Measurements from ENCODE around the gene SST.

The SST gene

GRCh38 chr3:187713504-187713903, 43.3 kb upstream of the SST start:
- Mint-ChIP-seq H3K27me3 (ENCODE audit: low read depth, poor library complexity) (no peaks in the 10 kb centered on the region), H3K4me1 (no peaks in the 10 kb centered on the region), H3K36me3 (ENCODE audit: low read depth) (no peaks in the 10 kb centered on the region), H3K27ac (no peak overlapping the region), H3K9me3 (no peaks in the 10 kb centered on the region), H3K4me3 (no peak overlapping the region)
- DNase-seq: no peak
- TF ChIP-seq, protein P1, sequence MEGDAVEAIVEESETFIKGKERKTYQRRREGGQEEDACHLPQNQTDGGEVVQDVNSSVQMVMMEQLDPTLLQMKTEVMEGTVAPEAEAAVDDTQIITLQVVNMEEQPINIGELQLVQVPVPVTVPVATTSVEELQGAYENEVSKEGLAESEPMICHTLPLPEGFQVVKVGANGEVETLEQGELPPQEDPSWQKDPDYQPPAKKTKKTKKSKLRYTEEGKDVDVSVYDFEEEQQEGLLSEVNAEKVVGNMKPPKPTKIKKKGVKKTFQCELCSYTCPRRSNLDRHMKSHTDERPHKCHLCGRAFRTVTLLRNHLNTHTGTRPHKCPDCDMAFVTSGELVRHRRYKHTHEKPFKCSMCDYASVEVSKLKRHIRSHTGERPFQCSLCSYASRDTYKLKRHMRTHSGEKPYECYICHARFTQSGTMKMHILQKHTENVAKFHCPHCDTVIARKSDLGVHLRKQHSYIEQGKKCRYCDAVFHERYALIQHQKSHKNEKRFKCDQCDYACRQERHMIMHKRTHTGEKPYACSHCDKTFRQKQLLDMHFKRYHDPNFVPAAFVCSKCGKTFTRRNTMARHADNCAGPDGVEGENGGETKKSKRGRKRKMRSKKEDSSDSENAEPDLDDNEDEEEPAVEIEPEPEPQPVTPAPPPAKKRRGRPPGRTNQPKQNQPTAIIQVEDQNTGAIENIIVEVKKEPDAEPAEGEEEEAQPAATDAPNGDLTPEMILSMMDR (IDR thresholded peaks at IDR 0.05): no peak

DNA sequence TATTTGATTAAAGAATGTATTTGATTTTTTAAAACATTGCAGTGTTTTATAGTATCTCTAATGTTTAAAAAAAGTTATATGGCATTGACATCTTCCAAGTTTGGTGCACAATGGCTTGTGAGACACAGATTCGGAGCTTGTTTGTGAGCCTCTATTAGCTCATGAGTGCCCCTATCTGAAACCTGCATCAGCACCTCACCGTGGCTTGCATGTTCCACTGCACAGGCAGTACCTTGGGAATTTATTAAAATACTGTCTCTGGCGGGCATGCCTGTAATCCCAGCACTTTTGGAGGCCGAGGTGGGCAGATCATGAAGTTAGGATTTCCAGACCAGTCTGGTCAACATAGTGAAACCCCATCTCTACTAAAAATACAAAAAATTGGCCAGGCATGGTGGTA, 39.0 kb upstream of the SST start:
- Mint-ChIP-seq H3K36me3 (ENCODE audit: low read depth) (no peaks in the 10 kb centered on the region), H3K4me3 (no peak overlapping the region), H3K9me3 (no peaks in the 10 kb centered on the region), H3K4me1 (no peaks in the 10 kb centered on the region), H3K27me3 (ENCODE audit: low read depth, poor library complexity) (no peaks in the 10 kb centered on the region), H3K27ac (no peak overlapping the region)
- TF ChIP-seq, protein P1 (IDR thresholded peaks at IDR 0.05): no peak
- DNase-seq: no peak

DNA sequence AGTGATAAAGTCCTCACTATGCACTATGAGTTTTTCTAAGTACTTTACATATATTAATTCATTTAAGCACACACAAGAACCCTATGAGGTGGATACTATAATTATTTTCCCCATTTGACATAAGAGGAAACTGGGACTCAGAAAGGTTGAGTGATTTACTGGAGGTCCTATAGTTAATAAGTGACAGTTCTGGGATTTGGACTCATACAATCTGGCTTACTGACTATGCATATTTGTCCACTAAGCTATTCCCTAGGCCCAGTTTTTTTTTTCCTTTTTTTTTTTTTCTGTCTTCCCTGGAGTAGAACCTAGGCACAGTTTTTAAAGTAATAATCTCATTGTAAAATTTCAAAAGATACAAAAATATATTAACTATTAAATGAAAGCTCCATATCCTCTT, 38.5 kb upstream of the SST start:
- H3K4me3 Mint-ChIP-seq: no peak overlapping the region
- TF ChIP-seq, protein P1 (IDR thresholded peaks at IDR 0.05): no peak
- no peak for DNase-seq
- no peaks in the 10 kb centered on the region for H3K4me1 Mint-ChIP-seq
- H3K27me3 Mint-ChIP-seq (ENCODE audit: low read depth, poor library complexity): no peaks in the 10 kb centered on the region
- H3K36me3 Mint-ChIP-seq (ENCODE audit: low read depth): no peaks in the 10 kb centered on the region
- no peak overlapping the region for H3K27ac Mint-ChIP-seq
- H3K9me3 Mint-ChIP-seq: no peaks in the 10 kb centered on the region

DNA sequence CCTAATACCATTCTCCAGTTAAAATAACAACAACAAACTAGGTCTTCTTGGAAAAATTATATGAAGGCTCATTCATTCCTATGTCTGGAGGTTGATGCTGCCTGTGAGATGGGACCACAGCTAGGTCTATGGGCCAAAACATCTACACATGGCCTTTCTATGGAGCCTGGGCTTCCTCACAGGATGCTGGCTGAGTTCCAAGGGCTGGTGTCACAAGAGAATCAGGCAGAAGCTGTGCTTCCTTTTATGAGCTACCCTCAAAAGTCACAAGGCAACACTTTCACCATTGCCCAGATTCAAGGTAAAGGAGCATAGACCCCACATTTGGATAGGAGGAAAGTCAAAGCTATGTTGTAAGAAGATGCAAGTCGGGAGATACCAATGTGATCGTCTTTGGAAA, 36.8 kb upstream of the SST start:
- no peaks in the 10 kb centered on the region for H3K4me1 Mint-ChIP-seq
- H3K27ac Mint-ChIP-seq: no peak overlapping the region
- H3K9me3 Mint-ChIP-seq: no peaks in the 10 kb centered on the region
- H3K36me3 Mint-ChIP-seq (ENCODE audit: low read depth): no peaks in the 10 kb centered on the region
- H3K4me3 Mint-ChIP-seq: no peak overlapping the region
- TF ChIP-seq, protein P1 (IDR thresholded peaks at IDR 0.05): no peak
- no peak for DNase-seq
- H3K27me3 Mint-ChIP-seq (ENCODE audit: low read depth, poor library complexity): no peaks in the 10 kb centered on the region

GRCh38 chr3:187705164-187705563, 35.0 kb upstream of the SST start:
- DNase-seq: no peak
- no peaks in the 10 kb centered on the region for H3K4me1 Mint-ChIP-seq
- H3K36me3 Mint-ChIP-seq (ENCODE audit: low read depth): no peaks in the 10 kb centered on the region
- no peak overlapping the region for H3K27ac Mint-ChIP-seq
- peaks cover 5% of the 10 kb centered on the region for H3K27me3 Mint-ChIP-seq (ENCODE audit: low read depth, poor library complexity)
- H3K4me3 Mint-ChIP-seq: no peak overlapping the region
- H3K9me3 Mint-ChIP-seq: no peaks in the 10 kb centered on the region
- TF ChIP-seq, protein P1 (IDR thresholded peaks at IDR 0.05): no peak

- TF ChIP-seq, protein P1 (IDR thresholded peaks at IDR 0.05): no peak
- no peak within 1 kb of the TSS for H3K27ac Mint-ChIP-seq
- no peaks in the 10 kb centered on the region for H3K9me3 Mint-ChIP-seq
- no peak for DNase-seq
- H3K27me3 Mint-ChIP-seq (ENCODE audit: low read depth, poor library complexity): peaks cover 8% of the 10 kb centered on the region
- H3K4me3 Mint-ChIP-seq: no peak within 1 kb of the TSS
- H3K36me3 Mint-ChIP-seq (ENCODE audit: low read depth): no peaks in the 10 kb centered on the region
- no peaks in the 10 kb centered on the region for H3K4me1 Mint-ChIP-seq
These were observed 32.4 kb upstream of the SST start, which contains the start of gene RTP2 for GRCh38 chr3:187702507-187703033. TSS of gene RTP2 (minus strand) at chr3:187702557. CDS start at chr3:187702128, 429 bp downstream.
